AG08396 (cell line): ENCODE data around the gene PCDH15.

ENCODE experiments used
- DNase-seq: peaks from one replicate; pipeline ENCODE4 v3.0.0; 2012; ENCODE audit warnings: low spot score, mixed read lengths

PCDH15 gene

GRCh38 chr10:54800741-54801421 is at the start of gene PCDH15:
Gene PCDH15, minus strand, starts transcription at chr10:54801231. Its CDS starts 136,969 bp downstream, at chr10:54664262.
- no peak for DNase-seq

- DNase-seq: no peak
Measured at GRCh38 chr10:54843932-54844331, 42.9 kb upstream of the PCDH15 start.

GRCh38 chr10:54843085-54843646 is 42.1 kb upstream of the PCDH15 start:
- DNase-seq: no peak

GRCh38 chr10:54837479-54837878 is 36.4 kb upstream of the PCDH15 start:
- no peak for DNase-seq

- no peak for DNase-seq
Measured at GRCh38 chr10:54833029-54833428, 32.0 kb upstream of the PCDH15 start.

- no peak for DNase-seq
Measured at GRCh38 chr10:54826994-54827560, 26.0 kb upstream of the PCDH15 start.

- no peak for DNase-seq
Measured at GRCh38 chr10:54815583-54815982, 14.6 kb upstream of the PCDH15 start.

- DNase-seq: no peak
Measured at GRCh38 chr10:54808186-54808935, 7.3 kb upstream of the PCDH15 start.

GRCh38 chr10:54799506-54799905 is 1.5 kb downstream of the PCDH15 start:
- no peak for DNase-seq

- DNase-seq: no peak
Measured at GRCh38 chr10:54797636-54798321, 3.3 kb downstream of the PCDH15 start.

- no peak for DNase-seq
Measured at GRCh38 chr10:54796881-54797280, 4.2 kb downstream of the PCDH15 start.

- no peak for DNase-seq
Measured at GRCh38 chr10:54776622-54777021, 24.4 kb downstream of the PCDH15 start.

GRCh38 chr10:54772468-54773122 is 28.4 kb downstream of the PCDH15 start:
- no peak for DNase-seq

- DNase-seq: no peak
Measured at GRCh38 chr10:54769051-54769450, 32.0 kb downstream of the PCDH15 start.

- no peak for DNase-seq
Measured at GRCh38 chr10:54758791-54759190, 42.2 kb downstream of the PCDH15 start.

GRCh38 chr10:54749623-54750022 is 51.4 kb downstream of the PCDH15 start:
- DNase-seq: no peak

GRCh38 chr10:54745436-54745835 is 55.6 kb downstream of the PCDH15 start:
- DNase-seq: no peak

- DNase-seq: no peak
Measured at GRCh38 chr10:54742416-54742815, 58.6 kb downstream of the PCDH15 start.

GRCh38 chr10:54728511-54728910 is 72.5 kb downstream of the PCDH15 start:
- no peak for DNase-seq

- no peak for DNase-seq
Measured at GRCh38 chr10:54722075-54722474, 79.0 kb downstream of the PCDH15 start.

GRCh38 chr10:54710918-54711317 is 90.1 kb downstream of the PCDH15 start:
- DNase-seq: no peak

- DNase-seq: no peak
Measured at GRCh38 chr10:54708591-54708990, 92.4 kb downstream of the PCDH15 start.
